A549 (cell line): ENCODE results near the gene CUX1.

Source experiments
- CBX2 ChIP-seq: fragments of 200-600 bp; sonication (generic); IDR thresholded peaks from 2 replicates; pipeline ENCODE4 v1.6.1; 2016; ENCODE audit warnings: low read depth, mild to moderate bottlenecking, borderline replicate concordance
- CEBPB ChIP-seq, 2 experiments: fragments of >200 bp in 1 of 2; sonication (Bioruptor Twin) in 1 of 2; formaldehyde crosslinking in 1 of 2; IDR thresholded peaks; 2 replicates each; pipeline ENCODE4 v1.6.1; 2012 to 2016
- CHD2 ChIP-seq: fragments of 150-350 bp; IDR thresholded peaks from 2 replicates; pipeline ENCODE4 v1.6.1; 2014; ENCODE audit warnings: low read length; ENCODE audit not compliant: partially characterized antibody
- CTCF ChIP-seq: fragments of >200 bp; sonication (Bioruptor Twin); formaldehyde crosslinking; IDR thresholded peaks from 3 replicates; pipeline ENCODE4 v1.5.1; 2016
- EP300 ChIP-seq, 2 experiments: fragments of >200 bp; sonication (Bioruptor Twin); formaldehyde crosslinking; IDR thresholded peaks; 2 replicates in 1 of 2; 3 replicates in 1 of 2; pipeline ENCODE4 v1.6.1; 2016 to 2017
- MAX ChIP-seq: IDR thresholded peaks from 2 replicates; pipeline ENCODE4 v1.6.1; 2012
- MAZ ChIP-seq: fragments of 150-350 bp; IDR thresholded peaks from 2 replicates; pipeline ENCODE4 v1.6.1; 2014; ENCODE audit warnings: antibody characterized with exemption, low read depth, low read length, borderline replicate concordance
- NR3C1 ChIP-seq: fragments of >200 bp; sonication (Bioruptor Twin); formaldehyde crosslinking; IDR thresholded peaks from 3 replicates; pipeline ENCODE4 v1.6.1; 2017
- POLR2A ChIP-seq: IDR thresholded peaks from 2 replicates; pipeline ENCODE4 v1.6.1; 2012; ENCODE audit warnings: mild to moderate bottlenecking, low read length
- REST ChIP-seq: fragments of 200-600 bp; sonication (generic); IDR thresholded peaks from 2 replicates; pipeline ENCODE4 v1.6.1; 2016; ENCODE audit warnings: antibody characterized with exemption, mild to moderate bottlenecking, moderate library complexity
- ZFP36 ChIP-seq: fragments of 450-650 bp; IDR thresholded peaks from 2 replicates; pipeline ENCODE4 v1.6.1; 2014; ENCODE audit warnings: borderline replicate concordance; ENCODE audit not compliant: partially characterized antibody

- no peak for TF ChIP-seq POLR2A
- no peak for TF ChIP-seq NR3C1
- TF ChIP-seq CTCF: no peak
- TF ChIP-seq CHD2: no peak
- TF ChIP-seq EP300 (IDR thresholded peaks at IDR 0.05): no peak
- TF ChIP-seq ZFP36: no peak
- no peak for TF ChIP-seq MAX
- no peak for TF ChIP-seq CEBPB (IDR thresholded peaks at IDR 0.05)
- no peak for TF ChIP-seq REST
- no peak for TF ChIP-seq CBX2
- TF ChIP-seq MAZ: no peak
These were observed 135.9 kb downstream of the CUX1 start for GRCh38 chr7:101953248-101953819.
